HCT116 (cell line): Measurements from ENCODE around the gene USP47. TPM values are rescaled to one million over a fixed set of nuclear protein-coding genes. Genes with fewer than 3 reads are reported as not detected.

ENCODE experiments used
- CEBPB ChIP-seq: IDR thresholded peaks from 2 replicates; pipeline ENCODE4 v1.6.1; 2012; ENCODE audit warnings: low read depth
- JUND ChIP-seq: IDR thresholded peaks from 2 replicates; pipeline ENCODE4 v1.6.1; 2012
- POLR2A ChIP-seq: IDR thresholded peaks from 2 replicates; pipeline ENCODE4 v1.7.0; 2011; ENCODE audit warnings: borderline replicate concordance; ENCODE audit not compliant: insufficient read depth, insufficient read length; ENCODE audit errors: extremely low read depth
- POLR2AphosphoS5 ChIP-seq: IDR thresholded peaks from 2 replicates; pipeline ENCODE4 v1.6.1; 2011; ENCODE audit warnings: mild to moderate bottlenecking, low read depth, low read length, moderate library complexity
- SIN3A ChIP-seq: IDR thresholded peaks from 2 replicates; pipeline ENCODE4 v1.6.1; 2012; ENCODE audit warnings: low read depth
- TCF7L2 ChIP-seq: IDR thresholded peaks from 2 replicates; pipeline ENCODE4 v1.7.0; 2011; ENCODE audit warnings: borderline replicate concordance, inconsistent platforms; ENCODE audit not compliant: insufficient read depth, insufficient read length; ENCODE audit errors: extremely low read depth
- ZNF274 ChIP-seq: fragments of 200-500 bp; sonication (Bioruptor generic); IDR thresholded peaks from 2 replicates; pipeline ENCODE4 v1.6.1; 2014; ENCODE audit warnings: mild to moderate bottlenecking, low read depth, low read length, inconsistent platforms
- total RNA-seq: library from RNA; stranded (reverse); gene quantifications from one replicate; pipeline ENCODE4 v1.2.1, GENCODE V29; 2021; ENCODE audit not compliant: unreplicated experiment
- TF ChIP-seq, protein P1 (sequence below), 3 experiments: fragments of 200-600 bp in 1 of 3; sonication (generic) in 1 of 3; IDR thresholded peaks in 2 of 3; conservative IDR thresholded peaks in 1 of 3; 2 replicates each; pipeline ENCODE4 v1.5.1; 2012 to 2017; ENCODE audit warnings: low read depth in 2 of 3, low read length in 2 of 3, antibody characterized with exemption in 1 of 3, borderline replicate concordance in 1 of 3, control low read depth in 1 of 3, mild to moderate bottlenecking in 1 of 3, mixed read lengths in 1 of 3, mixed run types in 1 of 3, moderate library complexity in 1 of 3; ENCODE audit not compliant: insufficient read depth in 1 of 3
- TF ChIP-seq, protein P2 (sequence below): IDR thresholded peaks from 2 replicates; pipeline ENCODE4 v1.6.1; 2011; ENCODE audit warnings: mild to moderate bottlenecking, low read length, moderate library complexity; ENCODE audit not compliant: insufficient replicate concordance; ENCODE audit errors: extremely low read depth
- TF ChIP-seq, protein P3 (sequence below): IDR thresholded peaks from 2 replicates; pipeline ENCODE4 v1.6.1; 2012

The USP47 gene
- total RNA-seq, 1 experiment from 2014 or later = 18.9 TPM

DNA sequence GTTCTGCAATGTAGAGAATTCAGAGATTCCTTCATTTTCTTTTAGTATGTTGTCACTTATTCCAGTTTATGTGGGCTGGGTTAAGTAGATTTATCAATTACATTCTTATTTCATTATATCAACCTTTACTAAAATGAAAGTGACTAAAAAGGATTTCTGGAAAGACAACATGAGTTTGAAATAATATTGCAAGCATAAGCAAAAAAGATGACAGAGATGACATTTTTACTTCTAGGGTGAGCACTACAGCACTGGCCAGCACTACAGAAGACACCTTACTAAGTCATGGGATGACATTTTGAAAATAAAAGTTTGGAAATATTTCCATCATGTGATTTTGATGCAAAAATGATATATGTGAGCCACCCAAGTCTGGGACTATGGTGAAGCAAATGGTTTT is 2.1 kb upstream of the USP47 start (continued):
- TF ChIP-seq, protein P1, sequence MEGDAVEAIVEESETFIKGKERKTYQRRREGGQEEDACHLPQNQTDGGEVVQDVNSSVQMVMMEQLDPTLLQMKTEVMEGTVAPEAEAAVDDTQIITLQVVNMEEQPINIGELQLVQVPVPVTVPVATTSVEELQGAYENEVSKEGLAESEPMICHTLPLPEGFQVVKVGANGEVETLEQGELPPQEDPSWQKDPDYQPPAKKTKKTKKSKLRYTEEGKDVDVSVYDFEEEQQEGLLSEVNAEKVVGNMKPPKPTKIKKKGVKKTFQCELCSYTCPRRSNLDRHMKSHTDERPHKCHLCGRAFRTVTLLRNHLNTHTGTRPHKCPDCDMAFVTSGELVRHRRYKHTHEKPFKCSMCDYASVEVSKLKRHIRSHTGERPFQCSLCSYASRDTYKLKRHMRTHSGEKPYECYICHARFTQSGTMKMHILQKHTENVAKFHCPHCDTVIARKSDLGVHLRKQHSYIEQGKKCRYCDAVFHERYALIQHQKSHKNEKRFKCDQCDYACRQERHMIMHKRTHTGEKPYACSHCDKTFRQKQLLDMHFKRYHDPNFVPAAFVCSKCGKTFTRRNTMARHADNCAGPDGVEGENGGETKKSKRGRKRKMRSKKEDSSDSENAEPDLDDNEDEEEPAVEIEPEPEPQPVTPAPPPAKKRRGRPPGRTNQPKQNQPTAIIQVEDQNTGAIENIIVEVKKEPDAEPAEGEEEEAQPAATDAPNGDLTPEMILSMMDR (IDR thresholded peaks at IDR 0.05 in 2 of 3, conservative IDR thresholded peaks at IDR 0.05 in 1 of 3; ENCODE audit: borderline replicate concordance in 1 of 3, insufficient read depth in 1 of 3, low read depth in 2 of 3, low read length in 2 of 3) = no peak
- TF ChIP-seq, protein P2, sequence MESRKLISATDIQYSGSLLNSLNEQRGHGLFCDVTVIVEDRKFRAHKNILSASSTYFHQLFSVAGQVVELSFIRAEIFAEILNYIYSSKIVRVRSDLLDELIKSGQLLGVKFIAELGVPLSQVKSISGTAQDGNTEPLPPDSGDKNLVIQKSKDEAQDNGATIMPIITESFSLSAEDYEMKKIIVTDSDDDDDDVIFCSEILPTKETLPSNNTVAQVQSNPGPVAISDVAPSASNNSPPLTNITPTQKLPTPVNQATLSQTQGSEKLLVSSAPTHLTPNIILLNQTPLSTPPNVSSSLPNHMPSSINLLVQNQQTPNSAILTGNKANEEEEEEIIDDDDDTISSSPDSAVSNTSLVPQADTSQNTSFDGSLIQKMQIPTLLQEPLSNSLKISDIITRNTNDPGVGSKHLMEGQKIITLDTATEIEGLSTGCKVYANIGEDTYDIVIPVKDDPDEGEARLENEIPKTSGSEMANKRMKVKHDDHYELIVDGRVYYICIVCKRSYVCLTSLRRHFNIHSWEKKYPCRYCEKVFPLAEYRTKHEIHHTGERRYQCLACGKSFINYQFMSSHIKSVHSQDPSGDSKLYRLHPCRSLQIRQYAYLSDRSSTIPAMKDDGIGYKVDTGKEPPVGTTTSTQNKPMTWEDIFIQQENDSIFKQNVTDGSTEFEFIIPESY = no peak
- no peak for TF ChIP-seq TCF7L2
- no peak for TF ChIP-seq POLR2A
- TF ChIP-seq SIN3A = no peak
- no peak for TF ChIP-seq JUND
- no peak for TF ChIP-seq ZNF274
- TF ChIP-seq, protein P3, sequence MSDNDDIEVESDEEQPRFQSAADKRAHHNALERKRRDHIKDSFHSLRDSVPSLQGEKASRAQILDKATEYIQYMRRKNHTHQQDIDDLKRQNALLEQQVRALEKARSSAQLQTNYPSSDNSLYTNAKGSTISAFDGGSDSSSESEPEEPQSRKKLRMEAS = no peak
- TF ChIP-seq CEBPB = no peak
- no peak for TF ChIP-seq POLR2AphosphoS5
